Anterior cingulate cortex (tissue), 58 donors: ENCODE data around the gene KCNG2.
"Not testable (repeated sequence)": the region's sequence is repeated elsewhere in the genome, so short reads cannot be mapped to it uniquely, and the experiment has no call there.

Experiments used
- DNase-seq, 58 donors: peaks; one replicate each; lab custom pipeline; 2025; lab: John Stamatoyannopoulos, UW

KCNG2 gene

GRCh38 chr18:79797518-79798345 is at the start of gene KCNG2:
TSS of gene KCNG2 (plus strand) at chr18:79797938. CDS start at chr18:79863668, 65,730 bp downstream.
- DNase-seq, result peak in 2 of 58 donors; percentile 24 to 39

GRCh38 chr18:79748321-79749180 is 49.2 kb upstream of the KCNG2 start:
- no peak for DNase-seq

- DNase-seq, result peak in 18 of 58 donors; percentile 14 to 48 (median 34)
Observed at GRCh38 chr18:79749251-79750191, 48.2 kb upstream of the KCNG2 start.

- peak in 8 of 58 donors; percentile 19 to 57 (median 36) for DNase-seq
Observed at GRCh38 chr18:79750980-79751571, 46.7 kb upstream of the KCNG2 start.

- DNase-seq, result not testable (repeated sequence)
Observed at GRCh38 chr18:79751918-79752578, 45.7 kb upstream of the KCNG2 start.

GRCh38 chr18:79752946-79753345 is 44.8 kb upstream of the KCNG2 start:
- DNase-seq, result not testable (repeated sequence)

GRCh38 chr18:79753391-79753851 is 44.3 kb upstream of the KCNG2 start:
- DNase-seq, result no peak

- DNase-seq, result peak in 2 of 58 donors; percentile 14 to 20
Observed at GRCh38 chr18:79754022-79754761, 43.5 kb upstream of the KCNG2 start.

GRCh38 chr18:79754831-79755351 is 42.8 kb upstream of the KCNG2 start:
- no peak for DNase-seq

- DNase-seq, result no peak
Observed at GRCh38 chr18:79755496-79756142, 42.1 kb upstream of the KCNG2 start.

- no peak for DNase-seq
Observed at GRCh38 chr18:79756143-79756500, 41.6 kb upstream of the KCNG2 start.

- DNase-seq, result no peak
Observed at GRCh38 chr18:79756826-79757225, 40.9 kb upstream of the KCNG2 start.

- DNase-seq, result no peak
Observed at GRCh38 chr18:79760348-79760747, 37.4 kb upstream of the KCNG2 start.

- DNase-seq, result no peak
Observed at GRCh38 chr18:79760881-79761280, 36.9 kb upstream of the KCNG2 start.

- no peak for DNase-seq
Observed at GRCh38 chr18:79763407-79763806, 34.3 kb upstream of the KCNG2 start.

GRCh38 chr18:79764131-79764530 is 33.6 kb upstream of the KCNG2 start:
- DNase-seq, result no peak

GRCh38 chr18:79765491-79766245 is 32.1 kb upstream of the KCNG2 start:
- DNase-seq, result no peak
